Measurements from ENCODE around the gene ICE1. TPM values are rescaled to one million over a fixed set of nuclear protein-coding genes. Genes with fewer than 3 reads are reported as not detected.
A peak's percentile ranks its signal among the peaks of the same experiment; 100 is the strongest.

Gene ICE1
- total RNA-seq, 1 donor from 2014 or later, result 37.9 TPM

DNA sequence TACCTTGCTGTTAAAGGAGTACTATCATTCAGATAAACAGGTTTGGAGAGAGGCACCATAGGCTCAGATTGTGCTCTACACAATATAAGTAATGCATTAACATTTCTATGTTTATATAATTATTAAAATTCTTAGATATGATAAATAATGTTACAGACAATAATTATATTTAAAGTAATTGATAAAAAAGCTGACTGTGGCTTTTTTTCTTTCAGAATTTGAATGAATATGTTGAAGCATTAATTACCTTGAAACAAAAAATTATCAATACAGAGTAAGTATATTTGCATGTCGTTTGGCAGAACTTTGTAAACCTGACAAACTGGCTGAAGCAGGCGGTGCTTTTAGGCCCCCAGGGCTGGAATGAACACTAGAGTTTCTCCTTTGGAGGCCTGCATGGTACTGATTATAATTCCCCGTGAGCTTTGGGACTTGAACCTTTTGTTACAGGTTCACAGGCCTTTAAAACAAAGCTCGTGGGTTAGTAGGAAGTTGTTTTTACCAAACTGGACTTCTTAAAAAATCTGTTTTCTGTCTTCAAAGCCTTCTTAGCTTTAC is 13.8 kb downstream of the ICE1 start:
- H3K4me3 Mint-ChIP-seq, result no peak overlapping the region
- TF ChIP-seq, protein P1, sequence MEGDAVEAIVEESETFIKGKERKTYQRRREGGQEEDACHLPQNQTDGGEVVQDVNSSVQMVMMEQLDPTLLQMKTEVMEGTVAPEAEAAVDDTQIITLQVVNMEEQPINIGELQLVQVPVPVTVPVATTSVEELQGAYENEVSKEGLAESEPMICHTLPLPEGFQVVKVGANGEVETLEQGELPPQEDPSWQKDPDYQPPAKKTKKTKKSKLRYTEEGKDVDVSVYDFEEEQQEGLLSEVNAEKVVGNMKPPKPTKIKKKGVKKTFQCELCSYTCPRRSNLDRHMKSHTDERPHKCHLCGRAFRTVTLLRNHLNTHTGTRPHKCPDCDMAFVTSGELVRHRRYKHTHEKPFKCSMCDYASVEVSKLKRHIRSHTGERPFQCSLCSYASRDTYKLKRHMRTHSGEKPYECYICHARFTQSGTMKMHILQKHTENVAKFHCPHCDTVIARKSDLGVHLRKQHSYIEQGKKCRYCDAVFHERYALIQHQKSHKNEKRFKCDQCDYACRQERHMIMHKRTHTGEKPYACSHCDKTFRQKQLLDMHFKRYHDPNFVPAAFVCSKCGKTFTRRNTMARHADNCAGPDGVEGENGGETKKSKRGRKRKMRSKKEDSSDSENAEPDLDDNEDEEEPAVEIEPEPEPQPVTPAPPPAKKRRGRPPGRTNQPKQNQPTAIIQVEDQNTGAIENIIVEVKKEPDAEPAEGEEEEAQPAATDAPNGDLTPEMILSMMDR (IDR thresholded peaks at IDR 0.05; ENCODE audit: unreplicated experiment), result no peak

DNA sequence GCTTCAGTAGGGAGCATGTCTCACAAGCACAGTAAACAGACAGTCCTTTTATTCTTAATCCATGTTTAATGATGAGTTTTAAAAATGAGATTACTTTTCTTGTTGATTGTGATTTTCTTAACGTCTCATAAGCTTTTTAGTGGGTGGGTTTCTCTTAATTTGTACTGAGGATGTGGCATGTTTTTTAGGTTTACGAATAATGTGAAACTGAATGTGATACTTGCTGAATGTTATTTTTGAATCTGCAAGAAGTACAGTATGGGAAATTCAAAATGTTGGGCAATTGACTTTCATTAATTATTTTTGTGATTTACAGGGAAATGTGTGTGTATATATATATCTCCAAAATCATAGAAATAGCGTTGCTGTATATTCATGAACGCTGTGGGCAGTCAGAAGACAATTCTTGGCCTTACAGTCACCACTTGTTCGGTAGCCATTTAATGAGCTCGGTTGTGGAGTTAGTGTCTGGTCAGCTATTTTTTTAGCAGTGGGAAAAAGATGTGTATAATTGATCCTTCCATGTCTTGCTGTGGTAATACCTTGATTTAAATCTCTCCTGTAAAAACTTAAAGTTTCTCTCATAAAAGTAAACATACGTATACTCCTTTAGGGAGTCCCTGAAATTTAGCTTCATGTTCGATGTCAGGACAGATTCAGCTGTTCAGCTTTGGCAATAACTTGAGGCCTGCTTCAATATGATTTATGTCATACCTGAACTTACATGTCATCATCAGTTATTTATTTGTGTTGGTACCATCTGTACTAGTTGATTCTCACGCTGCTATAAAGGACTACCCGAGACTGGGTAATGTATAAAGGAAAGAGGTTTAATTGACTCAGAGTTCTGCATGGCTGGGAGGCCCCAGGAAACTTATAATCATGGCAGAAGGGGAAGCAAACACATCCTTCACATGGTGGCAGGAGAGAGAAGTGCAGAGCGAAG is 15.0 kb downstream of the ICE1 start:
- Mint-ChIP-seq H3K4me3 (no peak overlapping the region), H3K9me3 (no peaks in the 10 kb centered on the region), H3K4me1 (peaks cover 31% of the 10 kb centered on the region), H3K27ac (peak overlapping the region; percentile 15), H3K27me3 (ENCODE audit: low read depth) (no peaks in the 10 kb centered on the region), H3K36me3 (peaks cover 14% of the 10 kb centered on the region)
- TF ChIP-seq, protein P1 (IDR thresholded peaks at IDR 0.05; ENCODE audit: unreplicated experiment), result no peak
- no peak for DNase-seq (ENCODE audit: low spot score in 2 of 2, unreplicated experiment in 2 of 2)

More for the DNA sequence above, 13.8 kb downstream of the ICE1 start:
- Mint-ChIP-seq H3K36me3 (peaks cover 8% of the 10 kb centered on the region), H3K27ac (peak overlapping the region; percentile 43), H3K4me1 (peaks cover 31% of the 10 kb centered on the region), H3K9me3 (no peaks in the 10 kb centered on the region), H3K27me3 (ENCODE audit: low read depth) (no peaks in the 10 kb centered on the region)
- DNase-seq (ENCODE audit: low spot score in 2 of 2, unreplicated experiment in 2 of 2), result no peak

DNA sequence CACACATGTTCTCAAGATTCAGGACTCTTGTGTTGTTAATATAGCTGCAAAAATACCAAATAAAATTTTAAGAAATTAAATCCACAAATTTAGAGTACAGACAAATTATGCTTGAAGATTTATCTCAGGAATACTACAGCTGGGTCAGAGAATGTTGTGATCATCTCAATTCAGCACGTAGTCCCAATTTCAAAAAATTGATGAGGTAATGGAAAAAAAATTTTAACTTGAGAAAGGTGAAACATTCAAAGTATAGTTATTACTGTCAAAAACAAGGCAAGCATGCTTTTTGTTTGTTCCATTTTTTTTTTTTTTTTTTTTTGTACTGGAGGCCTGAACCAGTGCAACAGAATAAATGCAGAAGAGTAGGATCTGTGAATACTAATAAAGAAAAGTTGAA is 29.4 kb downstream of the ICE1 start:
- TF ChIP-seq, protein P1 (IDR thresholded peaks at IDR 0.05; ENCODE audit: unreplicated experiment), result no peak
- Mint-ChIP-seq H3K36me3 (peaks cover 17% of the 10 kb centered on the region), H3K27ac (no peak overlapping the region), H3K4me1 (peaks cover 7% of the 10 kb centered on the region), H3K27me3 (ENCODE audit: low read depth) (no peaks in the 10 kb centered on the region), H3K4me3 (no peak overlapping the region), H3K9me3 (no peaks in the 10 kb centered on the region)
- DNase-seq (ENCODE audit: low spot score in 2 of 2, unreplicated experiment in 2 of 2), result no peak

- Mint-ChIP-seq H3K27me3 (ENCODE audit: low read depth) (no peaks in the 10 kb centered on the region), H3K36me3 (peaks cover 25% of the 10 kb centered on the region), H3K27ac (peak overlapping the region; percentile 16), H3K4me1 (peaks cover 7% of the 10 kb centered on the region), H3K9me3 (no peaks in the 10 kb centered on the region), H3K4me3 (no peak overlapping the region)
- TF ChIP-seq, protein P1 (IDR thresholded peaks at IDR 0.05; ENCODE audit: unreplicated experiment), result no peak
- no peak for DNase-seq (ENCODE audit: low spot score in 2 of 2, unreplicated experiment in 2 of 2)
Measured at GRCh38 chr5:5453131-5453530, 30.7 kb downstream of the ICE1 start.

DNA sequence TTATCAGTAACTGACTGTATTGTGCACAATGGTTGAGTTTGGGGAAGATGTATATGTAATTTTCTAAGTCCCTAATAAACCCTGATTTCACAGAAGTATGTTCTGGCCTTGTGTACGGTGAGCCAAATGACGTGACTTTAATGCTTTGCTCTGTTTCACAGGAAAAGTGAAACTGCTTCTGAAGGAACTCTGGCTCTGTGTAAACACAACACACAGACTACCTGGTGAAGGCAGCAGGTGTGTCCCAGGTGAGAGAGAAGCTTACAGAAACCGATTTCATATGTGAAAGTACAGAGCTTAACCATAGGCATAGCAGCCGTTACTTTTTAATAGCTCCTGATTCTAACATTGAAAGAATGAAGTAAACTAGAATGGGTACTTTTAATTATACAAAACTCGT is 31.9 kb downstream of the ICE1 start:
- H3K36me3 Mint-ChIP-seq, result peaks cover 31% of the 10 kb centered on the region
- no peaks in the 10 kb centered on the region for H3K9me3 Mint-ChIP-seq
- no peak overlapping the region for H3K27ac Mint-ChIP-seq
- H3K4me3 Mint-ChIP-seq, result no peak overlapping the region
- TF ChIP-seq, protein P1 (IDR thresholded peaks at IDR 0.05; ENCODE audit: unreplicated experiment), result no peak
- no peaks in the 10 kb centered on the region for H3K27me3 Mint-ChIP-seq (ENCODE audit: low read depth)
- H3K4me1 Mint-ChIP-seq, result peaks cover 7% of the 10 kb centered on the region
- no peak for DNase-seq (ENCODE audit: low spot score in 2 of 2, unreplicated experiment in 2 of 2)
